ENCODE data around the gene MTG2. TPM values are rescaled to one million over a fixed set of nuclear protein-coding genes. Genes with fewer than 3 reads are reported as not detected.
A peak's percentile ranks its signal among the peaks of the same experiment; 100 is the strongest.

Gene MTG2
- total RNA-seq, 3 donors from 2014 or later = 16.3 to 32.1 (median 25.6) TPM

- intact Hi-C loops (cut with DNase I; ENCODE audit: low total_unique reads) = no loop called here
- peaks cover 10% of the 10 kb centered on the region for H3K36me3 ChIP-seq
- H3K27me3 ChIP-seq = no peaks in the 10 kb centered on the region
- no peaks in the 10 kb centered on the region for H3K9me3 ChIP-seq
- TF ChIP-seq, protein P1, sequence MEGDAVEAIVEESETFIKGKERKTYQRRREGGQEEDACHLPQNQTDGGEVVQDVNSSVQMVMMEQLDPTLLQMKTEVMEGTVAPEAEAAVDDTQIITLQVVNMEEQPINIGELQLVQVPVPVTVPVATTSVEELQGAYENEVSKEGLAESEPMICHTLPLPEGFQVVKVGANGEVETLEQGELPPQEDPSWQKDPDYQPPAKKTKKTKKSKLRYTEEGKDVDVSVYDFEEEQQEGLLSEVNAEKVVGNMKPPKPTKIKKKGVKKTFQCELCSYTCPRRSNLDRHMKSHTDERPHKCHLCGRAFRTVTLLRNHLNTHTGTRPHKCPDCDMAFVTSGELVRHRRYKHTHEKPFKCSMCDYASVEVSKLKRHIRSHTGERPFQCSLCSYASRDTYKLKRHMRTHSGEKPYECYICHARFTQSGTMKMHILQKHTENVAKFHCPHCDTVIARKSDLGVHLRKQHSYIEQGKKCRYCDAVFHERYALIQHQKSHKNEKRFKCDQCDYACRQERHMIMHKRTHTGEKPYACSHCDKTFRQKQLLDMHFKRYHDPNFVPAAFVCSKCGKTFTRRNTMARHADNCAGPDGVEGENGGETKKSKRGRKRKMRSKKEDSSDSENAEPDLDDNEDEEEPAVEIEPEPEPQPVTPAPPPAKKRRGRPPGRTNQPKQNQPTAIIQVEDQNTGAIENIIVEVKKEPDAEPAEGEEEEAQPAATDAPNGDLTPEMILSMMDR (IDR thresholded peaks at IDR 0.05) = no peak
- TF ChIP-seq POLR2A (IDR thresholded peaks at IDR 0.05) (no peak), POLR2AphosphoS5 (IDR thresholded peaks at IDR 0.05) (no peak)
- peak overlapping the region; percentile 75 to 85 (median 82) for H3K4me3 ChIP-seq
- H3K27ac ChIP-seq = peak overlapping the region; percentile 96 to 100
- no peak for DNase-seq (ENCODE audit: low spot score in 2 of 2)
- peaks cover 0 to 15% of the 10 kb centered on the region in 2 donors for H3K4me1 ChIP-seq
Measured at GRCh38 chr20:62142252-62143080, 40.4 kb upstream of the MTG2 start.

GRCh38 chr20:62143081-62143956 lies 39.5 kb upstream of the MTG2 start, which contains the start of the genes PSMA7 and SS18L1:
PSMA7 (minus strand) TSS chr20:62143394; CDS start chr20:62143303, 91 bp downstream.
SS18L1 (plus strand) TSS chr20:62143769; CDS start chr20:62143821, 52 bp downstream.
- peak; percentile 79 to 82 for DNase-seq (ENCODE audit: low spot score in 2 of 2)
- peak within 1 kb of the TSS; percentile 75 to 85 (median 82) for H3K4me3 ChIP-seq
- intact Hi-C loops (cut with DNase I; ENCODE audit: low total_unique reads) = no loop called here
- peaks cover 0 to 15% of the 10 kb centered on the region in 2 donors for H3K4me1 ChIP-seq
- H3K27ac ChIP-seq = peak within 1 kb of the TSS; percentile 96 to 100
- TF ChIP-seq POLR2AphosphoS5 (IDR thresholded peaks at IDR 0.05) (peak; percentile 65 to 82 (median 75)), POLR2A (IDR thresholded peaks at IDR 0.05) (peak; percentile 31)
- TF ChIP-seq, protein P1 (IDR thresholded peaks at IDR 0.05) = no peak
- H3K27me3 ChIP-seq = no peaks in the 10 kb centered on the region
- no peaks in the 10 kb centered on the region for H3K9me3 ChIP-seq
- H3K36me3 ChIP-seq = peaks cover 4% of the 10 kb centered on the region

- intact Hi-C loops (cut with DNase I; ENCODE audit: low total_unique reads) = no loop called here
- peak in 1 of 2 donors; percentile 65 for DNase-seq (ENCODE audit: low spot score in 2 of 2)
Measured at GRCh38 chr20:62143957-62144825, 38.6 kb upstream of the MTG2 start.

DNA sequence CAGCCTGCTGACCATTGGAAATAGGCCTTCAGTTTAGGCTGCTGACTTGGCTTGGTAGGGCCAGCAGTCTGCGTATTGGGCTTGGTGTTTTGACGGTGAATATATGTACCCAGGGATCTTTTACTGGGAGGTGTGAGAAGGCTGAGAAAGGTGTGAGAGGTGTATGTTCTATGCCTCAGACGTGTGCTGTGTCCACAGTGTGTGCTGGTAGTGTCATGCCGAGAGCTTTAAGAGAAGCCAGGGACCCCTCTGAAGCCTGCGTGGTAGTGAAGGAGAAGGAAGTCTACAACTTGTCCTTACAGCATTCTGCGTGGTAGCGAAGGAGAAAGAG lies 37.2 kb upstream of the MTG2 start:
- intact Hi-C loops (cut with DNase I; ENCODE audit: low total_unique reads) = no loop called here
- H3K4me1 ChIP-seq = peaks cover 0 to 15% of the 10 kb centered on the region in 2 donors
- TF ChIP-seq, protein P1 (IDR thresholded peaks at IDR 0.05) = no peak
- TF ChIP-seq POLR2A (IDR thresholded peaks at IDR 0.05) = no peak
- TF ChIP-seq POLR2AphosphoS5 (IDR thresholded peaks at IDR 0.05) = no peak
- no peaks in the 10 kb centered on the region for H3K27me3 ChIP-seq
- H3K4me3 ChIP-seq = no peak overlapping the region
- H3K27ac ChIP-seq = no peak overlapping the region
- no peak for DNase-seq (ENCODE audit: low spot score in 2 of 2)
- H3K36me3 ChIP-seq = no peaks in the 10 kb centered on the region
- no peaks in the 10 kb centered on the region for H3K9me3 ChIP-seq

More at GRCh38 chr20:62143957-62144825, 38.6 kb upstream of the MTG2 start:
- Histone ChIP-seq H3K4me1 (peaks cover 0 to 15% of the 10 kb centered on the region in 2 donors), H3K36me3 (no peaks in the 10 kb centered on the region), H3K27me3 (no peaks in the 10 kb centered on the region), H3K4me3 (peak overlapping the region; percentile 75 to 85 (median 82)), H3K27ac (peak overlapping the region; percentile 96 to 100), H3K9me3 (no peaks in the 10 kb centered on the region)
- TF ChIP-seq POLR2AphosphoS5 (IDR thresholded peaks at IDR 0.05) (peak in 1 of 3 donors; percentile 38), POLR2A (IDR thresholded peaks at IDR 0.05) (no peak)
